ACC112 (cell line): ENCODE measurements around the gene DDX43.
"Not testable (repeated sequence)": the region's sequence is repeated elsewhere in the genome, so short reads cannot be mapped to it uniquely, and the experiment has no call there.

Experiments
- H2AFZ ChIP-seq: fragments of 200-600 bp; sonication (generic); one replicate; pipeline ENCODE4 v1.6.0; 2017; ENCODE audit warnings: antibody characterized with exemption, low read length; ENCODE audit not compliant: unreplicated experiment
- H3K27ac ChIP-seq: fragments of 200-600 bp; sonication (generic); 2 replicates; pipeline ENCODE4 v1.5.1; 2014; ENCODE audit warnings: low read depth, mild to moderate bottlenecking, antibody characterized with exemption, low read length, moderate library complexity
- H3K27me3 ChIP-seq: fragments of 200-600 bp; sonication (generic); 2 replicates; pipeline ENCODE4 v1.6.1; 2014; ENCODE audit warnings: mild to moderate bottlenecking, antibody characterized with exemption, low read length, moderate library complexity, mixed read lengths; ENCODE audit not compliant: insufficient read depth
- H3K36me3 ChIP-seq: fragments of 200-600 bp; sonication (generic); 2 replicates; pipeline ENCODE4 v1.6.1; 2016; ENCODE audit warnings: mild to moderate bottlenecking, antibody characterized with exemption, low read length, moderate library complexity, mixed read lengths; ENCODE audit not compliant: insufficient read depth
- H3K4me1 ChIP-seq: fragments of 200-600 bp; sonication (generic); one replicate; pipeline ENCODE4 v1.6.1; 2016; ENCODE audit warnings: low read length, mixed read lengths; ENCODE audit not compliant: insufficient read depth, unreplicated experiment, control insufficient read depth
- H3K4me3 ChIP-seq: fragments of 200-600 bp; sonication (generic); 2 replicates; pipeline ENCODE4 v1.5.1; 2014; ENCODE audit warnings: mild to moderate bottlenecking, low read depth, low read length
- H3K79me2 ChIP-seq: fragments of 200-600 bp; sonication (generic); one replicate; pipeline ENCODE4 v1.6.0; 2016; ENCODE audit warnings: low read length; ENCODE audit not compliant: control insufficient read depth, unreplicated experiment, insufficient read depth

DDX43 gene

GRCh38 chr6:73388800-73389512 is 5.7 kb upstream of the DDX43 start:
- Histone ChIP-seq H3K27ac (no peak overlapping the region), H3K4me3 (peak overlapping the region; percentile 79), H2AFZ (peak overlapping the region; percentile 96), H3K36me3 (no peaks in the 10 kb centered on the region), H3K27me3 (no peaks in the 10 kb centered on the region), H3K79me2 (no peaks in the 10 kb centered on the region), H3K4me1 (no peaks in the 10 kb centered on the region)

GRCh38 chr6:73389854-73390253 is 4.8 kb upstream of the DDX43 start:
- Histone ChIP-seq H2AFZ (no peak overlapping the region), H3K36me3 (no peaks in the 10 kb centered on the region), H3K4me3 (no peak overlapping the region), H3K27ac (no peak overlapping the region), H3K27me3 (no peaks in the 10 kb centered on the region), H3K79me2 (no peaks in the 10 kb centered on the region), H3K4me1 (no peaks in the 10 kb centered on the region)

GRCh38 chr6:73391675-73392074 is 3.0 kb upstream of the DDX43 start:
- H3K36me3 ChIP-seq: no peaks in the 10 kb centered on the region
- H3K4me1 ChIP-seq: no peaks in the 10 kb centered on the region
- H3K79me2 ChIP-seq: no peaks in the 10 kb centered on the region
- H2AFZ ChIP-seq: no peak overlapping the region
- no peak overlapping the region for H3K27ac ChIP-seq
- H3K27me3 ChIP-seq: no peaks in the 10 kb centered on the region
- no peak overlapping the region for H3K4me3 ChIP-seq

GRCh38 chr6:73392188-73392587 is 2.4 kb upstream of the DDX43 start:
- H3K4me1 ChIP-seq, H2AFZ ChIP-seq: not testable (repeated sequence)

GRCh38 chr6:73393278-73393677 is 1.4 kb upstream of the DDX43 start:
- Histone ChIP-seq H3K4me3 (no peak overlapping the region), H3K27me3 (no peaks in the 10 kb centered on the region), H2AFZ (no peak overlapping the region), H3K4me1 (no peaks in the 10 kb centered on the region), H3K79me2 (no peaks in the 10 kb centered on the region), H3K36me3 (no peaks in the 10 kb centered on the region), H3K27ac (no peak overlapping the region)

More at GRCh38 chr6:73392188-73392587, 2.4 kb upstream of the DDX43 start:
- H3K79me2 ChIP-seq, H3K4me3 ChIP-seq, H3K27me3 ChIP-seq, H3K27ac ChIP-seq, H3K36me3 ChIP-seq: not testable (repeated sequence)

GRCh38 chr6:73395875-73396274 is 1.2 kb downstream of the DDX43 start:
- Histone ChIP-seq H3K27me3 (no peaks in the 10 kb centered on the region), H3K4me3 (no peak overlapping the region), H3K27ac (no peak overlapping the region), H3K36me3 (no peaks in the 10 kb centered on the region), H3K4me1 (no peaks in the 10 kb centered on the region), H2AFZ (no peak overlapping the region), H3K79me2 (no peaks in the 10 kb centered on the region)

- Histone ChIP-seq H2AFZ (no peak overlapping the region), H3K27ac (no peak overlapping the region), H3K4me1 (no peaks in the 10 kb centered on the region), H3K36me3 (no peaks in the 10 kb centered on the region), H3K4me3 (no peak overlapping the region), H3K27me3 (no peaks in the 10 kb centered on the region), H3K79me2 (no peaks in the 10 kb centered on the region)
Observed at GRCh38 chr6:73400656-73401055, 6.0 kb downstream of the DDX43 start.

- Histone ChIP-seq H3K79me2 (no peaks in the 10 kb centered on the region), H3K4me1 (no peaks in the 10 kb centered on the region), H3K36me3 (no peaks in the 10 kb centered on the region), H2AFZ (no peak overlapping the region), H3K4me3 (no peak overlapping the region), H3K27me3 (no peaks in the 10 kb centered on the region), H3K27ac (no peak overlapping the region)
Observed at GRCh38 chr6:73409395-73409794, 14.8 kb downstream of the DDX43 start.

- Histone ChIP-seq H3K27me3 (no peaks in the 10 kb centered on the region), H2AFZ (no peak overlapping the region), H3K36me3 (no peaks in the 10 kb centered on the region), H3K79me2 (no peaks in the 10 kb centered on the region), H3K4me1 (no peaks in the 10 kb centered on the region), H3K4me3 (no peak overlapping the region), H3K27ac (no peak overlapping the region)
Observed at GRCh38 chr6:73413102-73413501, 18.5 kb downstream of the DDX43 start.

- Histone ChIP-seq H3K79me2 (no peaks in the 10 kb centered on the region), H3K4me1 (peaks cover 3% of the 10 kb centered on the region), H3K4me3 (no peak overlapping the region), H3K36me3 (peaks cover 11% of the 10 kb centered on the region), H3K27me3 (no peaks in the 10 kb centered on the region), H2AFZ (no peak overlapping the region), H3K27ac (no peak overlapping the region; the same call in 1 of the 2 replicates)
Observed at GRCh38 chr6:73418081-73418741, 23.6 kb downstream of the DDX43 start.

- no peaks in the 10 kb centered on the region for H3K79me2 ChIP-seq
- no peak overlapping the region for H3K4me3 ChIP-seq
- peaks cover 3% of the 10 kb centered on the region for H3K4me1 ChIP-seq
- peaks cover 13% of the 10 kb centered on the region for H3K36me3 ChIP-seq
- no peaks in the 10 kb centered on the region for H3K27me3 ChIP-seq
- H2AFZ ChIP-seq: no peak overlapping the region
- H3K27ac ChIP-seq: no peak overlapping the region
Observed at GRCh38 chr6:73421534-73421933, 26.9 kb downstream of the DDX43 start.
